PC-9 (cell line): ENCODE measurements around the gene MBOAT2. TPM values are rescaled to one million over a fixed set of nuclear protein-coding genes. Genes with fewer than 3 reads are reported as not detected.

ENCODE experiments used
- BruUV-seq: library from RNA; stranded (reverse); fragments of 400-500 nt; replicated peaks from 2 replicates; lab custom pipeline; 2021; lab: Mats Ljungman, UMichigan
- CTCF ChIA-PET: fragments of 300-600 bp; sonication (Branson Sonifier 250); formaldehyde crosslinking; loops from one replicate; lab custom pipeline; 2022; ENCODE audit warnings: antibody characterized with exemption; lab: Charles Lee
- POLR2A ChIA-PET: fragments of 300-600 bp; sonication (Branson Sonifier 250); formaldehyde crosslinking; loops from one replicate; lab custom pipeline; 2022; ENCODE audit warnings: antibody characterized with exemption; ENCODE audit not compliant: unreplicated experiment; lab: Charles Lee
- DNase-seq, 2 experiments: peaks; one replicate each; pipeline versions ENCODE4 v3.0.0 to v3.0.0-alpha.2; 2015 to 2022; ENCODE audit warnings: mixed read lengths in 1 of 2
- H2AFZ ChIP-seq: fragments of 200-600 bp; sonication (generic); 2 replicates; pipeline ENCODE4 v1.8.1; 2017; ENCODE audit warnings: antibody characterized with exemption
- H3F3A ChIP-seq: fragments of 200-600 bp; sonication (generic); 2 replicates; pipeline ENCODE4 v1.8.1; 2017; ENCODE audit warnings: antibody characterized with exemption, mild to moderate bottlenecking, low read depth; ENCODE audit not compliant: insufficient read depth
- H3K27ac ChIP-seq: fragments of 200-600 bp; sonication (generic); 2 replicates; pipeline ENCODE4 v1.6.1; 2016; ENCODE audit warnings: mixed run types
- H3K27me3 ChIP-seq: fragments of 200-600 bp; sonication (generic); 2 replicates; pipeline ENCODE4 v1.6.1; 2016; ENCODE audit warnings: low read depth, mixed run types; ENCODE audit not compliant: insufficient read depth
- H3K36me3 ChIP-seq: fragments of 200-600 bp; sonication (generic); 2 replicates; pipeline ENCODE4 v1.6.1; 2016; ENCODE audit warnings: low read depth, mixed run types
- H3K4me1 ChIP-seq: fragments of 200-600 bp; sonication (generic); replicated peaks from 2 replicates; pipeline ENCODE4 v1.6.1; 2016; ENCODE audit warnings: mixed run types; ENCODE audit not compliant: insufficient read depth
- H3K4me2 ChIP-seq: fragments of 200-600 bp; sonication (generic); 2 replicates; pipeline ENCODE4 v1.6.1; 2017; ENCODE audit warnings: mixed run types
- H3K4me3 ChIP-seq: fragments of 200-600 bp; sonication (generic); 2 replicates; pipeline ENCODE4 v1.6.1; 2016; ENCODE audit warnings: mixed run types
- H3K79me2 ChIP-seq: fragments of 200-600 bp; sonication (generic); 2 replicates; pipeline ENCODE4 v1.6.1; 2017; ENCODE audit warnings: low read depth, mixed run types
- H3K9me2 ChIP-seq: fragments of 200-600 bp; sonication (generic); 2 replicates; pipeline ENCODE4 v1.8.1; 2017; ENCODE audit warnings: mild to moderate bottlenecking; ENCODE audit not compliant: insufficient read depth
- H3K9me3 ChIP-seq: fragments of 200-600 bp; sonication (generic); 2 replicates; pipeline ENCODE4 v1.8.1; 2016; ENCODE audit warnings: low read depth; ENCODE audit not compliant: insufficient read depth
- H4K20me1 ChIP-seq: fragments of 200-600 bp; sonication (generic); 2 replicates; pipeline ENCODE4 v1.8.1; 2017; ENCODE audit not compliant: insufficient read depth
- CTCF ChIP-seq: fragments of 200-600 bp; sonication (generic); conservative IDR thresholded peaks from 2 replicates; pipeline ENCODE4 v1.6.1; 2017; ENCODE audit warnings: mixed run types, antibody characterized with exemption, mild to moderate bottlenecking, moderate library complexity
- EZH2 ChIP-seq: fragments of 200-600 bp; sonication (generic); IDR thresholded peaks from 2 replicates; pipeline ENCODE4 v1.8.0; 2017; ENCODE audit warnings: antibody characterized with exemption, low read depth
- intact Hi-C: fragments of 100-400 bp; cut with micrococcal nuclease; formaldehyde crosslinking; loops from one replicate; pipeline ENCODE4 v1.10.0; 2022; ENCODE audit not compliant: unreplicated experiment
- total RNA-seq: library from RNA; stranded (reverse); gene quantifications from 2 replicates; pipeline ENCODE4 v1.2.3, GENCODE V29; 2021

The MBOAT2 gene
- total RNA-seq, 1 experiment from 2014 or later, result 57.7 TPM

- no TSS peak for BruUV-seq
- ChIA-PET CTCF (no interaction called here), POLR2A (no interaction called here)
- peaks cover 12% of the 10 kb centered on the region; the same call in 1 of the 2 replicates for H3K4me1 ChIP-seq
- no peaks in the 10 kb centered on the region for H3K9me2 ChIP-seq
- 0 out of 2 replicates have a peak, but pooled peaks cover under 1% of the 10 kb centered on the region for H3K9me3 ChIP-seq
- H3K27me3 ChIP-seq, result no peaks in the 10 kb centered on the region
- DNase-seq, result no peak
- TF ChIP-seq CTCF (no peak), EZH2 (no peak)
- no peak overlapping the region for H3K4me3 ChIP-seq
- H2AFZ ChIP-seq, result no peak overlapping the region
- no peaks in the 10 kb centered on the region for H3K79me2 ChIP-seq
- no peaks in the 10 kb centered on the region for H4K20me1 ChIP-seq
- H3K27ac ChIP-seq, result no peak overlapping the region
- no peaks in the 10 kb centered on the region for H3F3A ChIP-seq
- H3K4me2 ChIP-seq, result no peak overlapping the region
- intact Hi-C loops, result no loop called here
- no peaks in the 10 kb centered on the region for H3K36me3 ChIP-seq
Observed at GRCh38 chr2:9018534-9018933, 15.1 kb upstream of the MBOAT2 start.

- Histone ChIP-seq H3K36me3 (no peaks in the 10 kb centered on the region), H3K4me1 (peaks cover 11% of the 10 kb centered on the region; the same call in 1 of the 2 replicates), H3K27me3 (no peaks in the 10 kb centered on the region), H3F3A (no peaks in the 10 kb centered on the region), H4K20me1 (no peaks in the 10 kb centered on the region), H2AFZ (no peak overlapping the region), H3K9me3 (no peaks in the 10 kb centered on the region), H3K27ac (no peak overlapping the region), H3K79me2 (no peaks in the 10 kb centered on the region), H3K9me2 (no peaks in the 10 kb centered on the region), H3K4me3 (no peak overlapping the region), H3K4me2 (no peak overlapping the region)
- no peak for DNase-seq
- BruUV-seq, result no TSS peak
- intact Hi-C loops, result no loop called here
- no peak for TF ChIP-seq CTCF
- TF ChIP-seq EZH2, result no peak
- ChIA-PET POLR2A (no interaction called here), CTCF (no interaction called here)
Observed at GRCh38 chr2:9018109-9018508, 14.6 kb upstream of the MBOAT2 start.

GRCh38 chr2:9017411-9017810 lies 13.9 kb upstream of the MBOAT2 start:
- Histone ChIP-seq H3K4me3 (no peak overlapping the region), H4K20me1 (no peaks in the 10 kb centered on the region), H3K27me3 (no peaks in the 10 kb centered on the region), H2AFZ (no peak overlapping the region), H3K9me3 (no peaks in the 10 kb centered on the region), H3K4me2 (no peak overlapping the region), H3K79me2 (no peaks in the 10 kb centered on the region), H3K27ac (no peak overlapping the region), H3K36me3 (no peaks in the 10 kb centered on the region), H3F3A (no peaks in the 10 kb centered on the region), H3K4me1 (peaks cover 6% of the 10 kb centered on the region; the same call in 1 of the 2 replicates), H3K9me2 (no peaks in the 10 kb centered on the region)
- POLR2A ChIA-PET, result interaction anchor here (0.6 kb wide), 1 partner anchor 28 kb away, joined by 6 read pairs; no protein-coding TSS in a partner anchor
- no peak for TF ChIP-seq EZH2
- no peak for TF ChIP-seq CTCF
- CTCF ChIA-PET, result no interaction called here
- DNase-seq, result no peak
- BruUV-seq, result no TSS peak
- intact Hi-C loops, result no loop called here
